Fibroblast of upper back skin (primary cell): ENCODE results near the gene PIEZO2.

ENCODE experiments used
- DNase-seq: peaks from one replicate; pipeline ENCODE4 v3.0.0-alpha.2; 2013

Gene PIEZO2

GRCh38 chr18:11110509-11110908 lies 38.9 kb downstream of the PIEZO2 start:
- DNase-seq, result no peak

GRCh38 chr18:11108947-11109346 lies 40.4 kb downstream of the PIEZO2 start:
- no peak for DNase-seq

GRCh38 chr18:11106894-11107293 lies 42.5 kb downstream of the PIEZO2 start:
- no peak for DNase-seq

GRCh38 chr18:11105463-11105862 lies 43.9 kb downstream of the PIEZO2 start:
- DNase-seq, result no peak

- no peak for DNase-seq
Observed at GRCh38 chr18:11104307-11104706, 45.1 kb downstream of the PIEZO2 start.

GRCh38 chr18:11096839-11097750 lies 52.3 kb downstream of the PIEZO2 start:
- no peak for DNase-seq

GRCh38 chr18:11096411-11096810 lies 53.0 kb downstream of the PIEZO2 start:
- no peak for DNase-seq

- DNase-seq, result no peak
Observed at GRCh38 chr18:11095674-11096293, 53.6 kb downstream of the PIEZO2 start.

- DNase-seq, result no peak
Observed at GRCh38 chr18:11095211-11095610, 54.2 kb downstream of the PIEZO2 start.

GRCh38 chr18:11091746-11092145 lies 57.6 kb downstream of the PIEZO2 start:
- DNase-seq, result peak; percentile 11

- DNase-seq, result no peak
Observed at GRCh38 chr18:11089931-11090715, 59.2 kb downstream of the PIEZO2 start.

GRCh38 chr18:11081009-11081532 lies 68.3 kb downstream of the PIEZO2 start:
- DNase-seq, result no peak

GRCh38 chr18:11078491-11078890 lies 70.9 kb downstream of the PIEZO2 start:
- DNase-seq, result peak; percentile 68

- DNase-seq, result no peak
Observed at GRCh38 chr18:11077548-11078187, 71.7 kb downstream of the PIEZO2 start.

GRCh38 chr18:11074889-11075288 lies 74.5 kb downstream of the PIEZO2 start:
- no peak for DNase-seq

GRCh38 chr18:11073971-11074370 lies 75.4 kb downstream of the PIEZO2 start:
- DNase-seq, result no peak

- no peak for DNase-seq
Observed at GRCh38 chr18:11072632-11073031, 76.7 kb downstream of the PIEZO2 start.

- DNase-seq, result no peak
Observed at GRCh38 chr18:11071300-11071699, 78.1 kb downstream of the PIEZO2 start.

- no peak for DNase-seq
Observed at GRCh38 chr18:11070593-11070992, 78.8 kb downstream of the PIEZO2 start.

- DNase-seq, result no peak
Observed at GRCh38 chr18:11066038-11066437, 83.3 kb downstream of the PIEZO2 start.

GRCh38 chr18:11064727-11065460 lies 84.5 kb downstream of the PIEZO2 start:
- no peak for DNase-seq

GRCh38 chr18:11064106-11064505 lies 85.3 kb downstream of the PIEZO2 start:
- no peak for DNase-seq
